IMR-90 (cell line): ENCODE measurements around the gene ASTN2. TPM values are rescaled to one million over a fixed set of nuclear protein-coding genes. Genes with fewer than 3 reads are reported as not detected.

Experiments
- ATAC-seq: fragments of 200-7000 bp; cut with Tn5 transposase; 2 replicates; pipeline ENCODE4 v1.9.1; 2020; ENCODE audit warnings: low read depth, mild to moderate bottlenecking, moderate library complexity
- BruUV-seq: library from RNA; stranded (reverse); fragments of 400-500 nt; replicated peaks from 2 replicates; lab custom pipeline; 2021; lab: Mats Ljungman, UMichigan
- CTCF ChIA-PET: fragments of 300-600 bp; formaldehyde crosslinking; extraction: SDS; loops from one replicate; lab custom pipeline; 2021; ENCODE audit warnings: antibody characterized with exemption; lab: Yijun Ruan, JAX
- POLR2A ChIA-PET: fragments of 300-600 bp; sonication (Branson Sonifier 250); formaldehyde crosslinking; loops from one replicate; lab custom pipeline; 2022; ENCODE audit warnings: antibody characterized with exemption; ENCODE audit not compliant: unreplicated experiment; lab: Charles Lee
- DNase-seq: peaks from one replicate; pipeline ENCODE4 v3.0.0; 2013
- H2AFZ ChIP-seq: replicated peaks from 2 replicates; pipeline ENCODE3; 2013; ENCODE audit warnings: low read length, mild to moderate bottlenecking; ENCODE audit not compliant: poor library complexity
- H2AK5ac ChIP-seq: 2 replicates; pipeline ENCODE4 v1.6.1; 2013; ENCODE audit warnings: low read depth, low read length, inconsistent platforms
- H2AK9ac ChIP-seq: replicated peaks from 2 replicates; pipeline ENCODE3; 2013; ENCODE audit warnings: mild to moderate bottlenecking, low read depth, low read length, moderate library complexity; ENCODE audit not compliant: poor library complexity
- H2BK120ac ChIP-seq: 2 replicates; pipeline ENCODE4 v1.6.1; 2013; ENCODE audit warnings: low read depth, low read length, inconsistent platforms
- H2BK15ac ChIP-seq: 3 replicates; pipeline ENCODE4 v1.6.1; 2013; ENCODE audit warnings: low read depth, low read length, inconsistent platforms
- H2BK20ac ChIP-seq: 2 replicates; pipeline ENCODE4 v1.6.1; 2013; ENCODE audit warnings: low read depth, mild to moderate bottlenecking, inconsistent platforms, low read length, moderate library complexity
- H2BK5ac ChIP-seq: 2 replicates; pipeline ENCODE4 v1.6.1; 2013; ENCODE audit warnings: mild to moderate bottlenecking, low read depth, low read length, inconsistent platforms; ENCODE audit not compliant: poor library complexity, severe bottlenecking
- H3K14ac ChIP-seq: replicated peaks from 2 replicates; pipeline ENCODE4 v1.6.1; 2013; ENCODE audit warnings: low read depth, low read length, inconsistent platforms
- H3K18ac ChIP-seq: 2 replicates; pipeline ENCODE4 v1.6.1; 2013; ENCODE audit warnings: low read depth, low read length, control low read depth
- H3K23ac ChIP-seq: 2 replicates; pipeline ENCODE4 v1.6.1; 2013; ENCODE audit warnings: low read depth, low read length, inconsistent platforms
- H3K27ac ChIP-seq: 2 replicates; pipeline ENCODE4 v1.5.1; 2013; ENCODE audit warnings: mild to moderate bottlenecking, control low read depth, low read length; ENCODE audit not compliant: insufficient read depth
- H3K27me3 ChIP-seq: 2 replicates; pipeline ENCODE4 v1.6.1; 2013; ENCODE audit warnings: low read length; ENCODE audit not compliant: control insufficient read depth, insufficient read depth
- H3K36me3 ChIP-seq: 2 replicates; pipeline ENCODE4 v1.6.1; 2013; ENCODE audit warnings: low read length, mixed read lengths; ENCODE audit not compliant: control insufficient read depth, insufficient read depth
- H3K4ac ChIP-seq: 2 replicates; pipeline ENCODE4 v1.6.1; 2013; ENCODE audit warnings: low read depth, low read length, inconsistent platforms
- H3K4me1 ChIP-seq: 2 replicates; pipeline ENCODE4 v1.6.1; 2013; ENCODE audit warnings: low read length, mixed read lengths; ENCODE audit not compliant: control insufficient read depth, insufficient read depth
- H3K4me2 ChIP-seq: 2 replicates; pipeline ENCODE4 v1.6.1; 2013; ENCODE audit warnings: low read depth, mild to moderate bottlenecking, control low read depth, low read length, moderate library complexity
- H3K4me3 ChIP-seq: 2 replicates; pipeline ENCODE4 v1.5.1; 2013; ENCODE audit warnings: low read depth, mild to moderate bottlenecking, control low read depth, low read length, moderate library complexity; ENCODE audit not compliant: insufficient read depth
- H3K56ac ChIP-seq: 2 replicates; pipeline ENCODE4 v1.6.1; 2013; ENCODE audit warnings: low read length, inconsistent platforms; ENCODE audit not compliant: insufficient read depth; ENCODE audit errors: extremely low read depth
- H3K79me1 ChIP-seq, 2 experiments: 2 replicates each; pipeline ENCODE4 v1.6.1; 2013; ENCODE audit warnings: low read length in 2 of 2, inconsistent platforms in 1 of 2, low read depth in 1 of 2
- H3K9ac ChIP-seq: 2 replicates; pipeline ENCODE4 v1.6.1; 2013; ENCODE audit warnings: low read depth, low read length, control low read depth
- H3K9me1 ChIP-seq: 2 replicates; pipeline ENCODE4 v1.6.1; 2013; ENCODE audit warnings: low read length, inconsistent platforms; ENCODE audit not compliant: insufficient read depth
- H3K9me3 ChIP-seq: 2 replicates; pipeline ENCODE4 v1.6.1; 2013; ENCODE audit warnings: low read length; ENCODE audit not compliant: control insufficient read depth, insufficient read depth
- H4K20me1 ChIP-seq: 2 replicates; pipeline ENCODE4 v1.6.1; 2013; ENCODE audit warnings: low read length, inconsistent platforms; ENCODE audit not compliant: insufficient read depth
- H4K5ac ChIP-seq: 2 replicates; pipeline ENCODE4 v1.6.1; 2013; ENCODE audit warnings: mild to moderate bottlenecking, low read depth, low read length, control low read depth
- H4K8ac ChIP-seq, 2 experiments: 2 replicates each; pipeline ENCODE4 v1.6.1; 2013; ENCODE audit warnings: low read depth in 2 of 2, low read length in 2 of 2, control low read depth in 1 of 2, inconsistent platforms in 1 of 2
- H4K91ac ChIP-seq: 2 replicates; pipeline ENCODE4 v1.6.1; 2013; ENCODE audit warnings: low read depth, low read length, inconsistent platforms; ENCODE audit not compliant: insufficient read depth
- BHLHE40 ChIP-seq: fragments of 150-350 bp; IDR thresholded peaks from 2 replicates; pipeline ENCODE4 v1.6.1; 2016; ENCODE audit warnings: mild to moderate bottlenecking, low read depth, low read length
- CEBPB ChIP-seq: IDR thresholded peaks from 2 replicates; pipeline ENCODE4 v1.6.1; 2012; ENCODE audit warnings: low read depth, low read length, improper control_type of control experiment
- CHD1 ChIP-seq: IDR thresholded peaks from 2 replicates; pipeline ENCODE4 v1.6.1; 2012; ENCODE audit warnings: low read depth, low read length, improper control_type of control experiment
- FOS ChIP-seq: fragments of 150-350 bp; IDR thresholded peaks from 2 replicates; pipeline ENCODE4 v1.6.1; 2016; ENCODE audit warnings: low read depth, low read length
- MAFK ChIP-seq: IDR thresholded peaks from 2 replicates; pipeline ENCODE4 v1.6.1; 2012; ENCODE audit warnings: low read depth, low read length, improper control_type of control experiment
- MAZ ChIP-seq: IDR thresholded peaks from 2 replicates; pipeline ENCODE4 v1.6.1; 2012; ENCODE audit warnings: low read depth, mild to moderate bottlenecking, low read length, improper control_type of control experiment, moderate library complexity, borderline replicate concordance
- MXI1 ChIP-seq: IDR thresholded peaks from 2 replicates; pipeline ENCODE4 v1.6.1; 2012; ENCODE audit warnings: low read depth, mild to moderate bottlenecking, low read length, moderate library complexity, borderline replicate concordance
- NFE2L2 ChIP-seq: fragments of 150-350 bp; IDR thresholded peaks from 2 replicates; pipeline ENCODE4 v1.6.1; 2016; ENCODE audit warnings: low read depth, mild to moderate bottlenecking, low read length
- POLR2A ChIP-seq: IDR thresholded peaks from 2 replicates; pipeline ENCODE4 v1.6.1; 2012; ENCODE audit warnings: mild to moderate bottlenecking, low read depth, low read length
- RAD21 ChIP-seq: IDR thresholded peaks from 2 replicates; pipeline ENCODE4 v1.6.1; 2012; ENCODE audit warnings: low read length, improper control_type of control experiment
- RCOR1 ChIP-seq: IDR thresholded peaks from 2 replicates; pipeline ENCODE4 v1.6.1; 2012; ENCODE audit warnings: mild to moderate bottlenecking, low read length, improper control_type of control experiment; ENCODE audit not compliant: insufficient replicate concordance
- RFX5 ChIP-seq: IDR thresholded peaks from 2 replicates; pipeline ENCODE4 v1.8.0; 2012; ENCODE audit warnings: low read depth, mild to moderate bottlenecking, low read length, moderate library complexity
- SMC3 ChIP-seq: fragments of 150-350 bp; IDR thresholded peaks from 2 replicates; pipeline ENCODE4 v1.6.1; 2016; ENCODE audit warnings: low read depth, mild to moderate bottlenecking, antibody characterized with exemption, low read length, moderate library complexity
- WGBS, 2 experiments: methylation state at CpG; one replicate each; pipeline versions ENCODE4 v1.1.5 to v1.1.7; 2013; ENCODE audit warnings: missing lambda C conversion rate in 2 of 2; ENCODE audit not compliant: insufficient read length in 1 of 2; ENCODE audit errors: extremely low coverage in 2 of 2; 5-methylcytosine and 5-hydroxymethylcytosine counted together
- dilution Hi-C: fragments of 300-500 bp; cut with HindIII; formaldehyde crosslinking; loops from one replicate; pipeline ENCODE4 v1.14.3; 2018; ENCODE audit warnings: low sequenced_read_pairs; ENCODE audit not compliant: unreplicated experiment
- in situ Hi-C: fragments of 300-500 bp; cut with MboI; formaldehyde crosslinking; loops from 3 replicates; pipeline ENCODE4 v1.14.3; 2019; ENCODE audit warnings: low sequenced_read_pairs, inconsistent platforms, mixed read lengths
- intact Hi-C: fragments of 100-400 bp; cut with micrococcal nuclease; formaldehyde crosslinking; loops from 2 replicates; pipeline ENCODE4 v1.10.0; 2022
- polyA plus RNA-seq, 3 experiments: library from polyadenylated mRNA; depleted of rRNA; stranded (reverse); fragments of >200 nt; gene quantifications; 2 replicates each; pipeline ENCODE4 v1.2.3, GENCODE V29; 2012; ENCODE audit warnings: low replicate concordance in 1 of 3
- total RNA-seq: library from RNA; depleted of rRNA; stranded (reverse); fragments of >200 nt; gene quantifications from 2 replicates; pipeline ENCODE4 v1.2.3, GENCODE V29; 2012
- TF ChIP-seq, protein P1 (sequence below): fragments of 150-350 bp; IDR thresholded peaks from 2 replicates; pipeline ENCODE4 v1.6.1; 2016; ENCODE audit warnings: low read depth, mild to moderate bottlenecking, low read length, moderate library complexity, borderline replicate concordance
- TF ChIP-seq, protein P2 (sequence below): fragments of 150-350 bp; IDR thresholded peaks from 2 replicates; pipeline ENCODE4 v1.6.1; 2017; ENCODE audit warnings: mild to moderate bottlenecking, antibody characterized with exemption, low read length, low read depth

ASTN2 gene
- total and polyA plus RNA-seq, 2 of the 4 experiments (the other 2 are of a cell fraction): 3.8 to 6.8 TPM

DNA sequence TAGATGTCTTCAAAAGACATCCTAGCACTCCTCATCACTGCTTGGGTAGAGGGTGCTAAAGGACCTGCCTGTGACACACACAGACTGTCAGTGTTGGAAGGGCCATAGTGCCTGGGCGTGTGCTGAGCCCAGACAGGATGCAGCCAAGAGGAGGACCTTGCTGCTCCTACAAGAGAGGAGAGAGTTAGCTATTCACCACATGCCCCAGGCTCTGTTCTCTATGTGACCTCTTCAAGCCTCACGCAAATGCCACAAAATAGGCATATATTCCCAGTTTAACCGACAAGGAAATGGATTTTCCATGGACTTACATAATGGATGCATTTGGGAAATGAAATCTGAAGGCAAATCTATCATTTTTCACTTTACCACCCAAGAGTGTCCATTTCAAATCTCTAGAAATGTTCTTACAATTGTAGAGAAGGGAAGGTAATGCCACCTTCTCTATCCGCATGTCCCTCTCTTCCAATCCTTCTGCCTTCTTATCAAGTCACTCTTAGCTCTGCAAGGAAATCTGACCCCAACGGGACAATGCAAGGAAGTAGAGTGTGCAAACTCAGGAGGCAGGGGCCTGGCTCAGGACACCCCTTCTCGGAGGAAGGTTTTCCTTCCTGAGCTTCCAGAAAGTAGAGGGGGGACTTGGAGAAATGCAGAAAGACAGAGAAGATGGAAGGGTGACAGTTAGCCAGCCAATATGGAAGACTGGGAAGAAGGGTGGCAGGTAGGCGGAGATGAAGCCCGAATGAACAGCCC is 678.3 kb downstream of the ASTN2 start (continued):
- TF ChIP-seq RCOR1: no peak

DNA sequence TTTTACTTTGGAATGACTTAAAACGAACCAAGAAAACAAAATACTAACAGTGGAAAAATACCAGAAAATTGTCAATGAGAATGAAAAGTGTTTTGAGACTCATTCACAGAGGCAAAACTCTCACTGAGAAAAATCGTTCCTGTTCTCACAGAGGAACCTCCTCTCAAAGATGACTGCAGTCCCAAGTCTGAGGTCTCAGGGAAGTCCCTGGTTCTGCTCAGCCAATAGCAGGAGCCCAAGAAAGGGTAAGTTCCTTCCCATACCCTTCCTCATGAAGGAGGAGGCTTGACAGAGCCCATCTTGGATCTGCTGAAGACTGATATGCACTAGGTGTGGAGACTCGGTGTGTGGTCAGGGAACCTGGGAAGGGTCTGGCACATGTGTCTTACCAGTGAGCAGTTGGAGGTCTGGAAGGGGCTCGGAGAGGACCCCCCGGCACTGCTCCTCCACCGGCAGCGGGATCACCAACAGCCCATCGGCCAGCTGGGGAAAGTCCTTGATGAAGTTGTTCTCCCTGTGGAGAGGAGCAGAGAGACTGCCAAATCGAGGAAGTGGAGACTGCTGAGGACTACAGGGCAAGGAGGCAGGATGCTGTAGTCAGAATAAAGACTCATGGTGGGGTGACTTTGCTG is 681.7 kb downstream of the ASTN2 start:
- H4K5ac ChIP-seq: no peak overlapping the region
- ChIA-PET POLR2A (no interaction called here), CTCF (no interaction called here)
- no peaks in the 10 kb centered on the region for H3K4me1 ChIP-seq
- intact Hi-C loops: loop anchor here (10.0 kb wide), 1 partner anchor 912 kb away; no protein-coding TSS in a partner anchor
- H3K14ac ChIP-seq: no peak overlapping the region
- H3K23ac ChIP-seq: no peak overlapping the region
- H3K56ac ChIP-seq: no peak overlapping the region
- H3K18ac ChIP-seq: no peak overlapping the region
- H4K20me1 ChIP-seq: no peaks in the 10 kb centered on the region
- DNase-seq (no peak), ATAC-seq (no peak)
- no peak overlapping the region for H2BK120ac ChIP-seq
- no peak overlapping the region for H3K27ac ChIP-seq
- no peak overlapping the region for H4K91ac ChIP-seq
- no peak overlapping the region for H2AK9ac ChIP-seq
- H2AK5ac ChIP-seq: no peak overlapping the region
- in situ Hi-C loops: no loop called here
- H3K4ac ChIP-seq: no peak overlapping the region
- H2BK15ac ChIP-seq: no peak overlapping the region
- 78% methylated on average over 6 of the region's 9 CpGs; no CpG with 5 or more reads in 1 of the 2 experiments for WGBS, 2 experiments
- dilution Hi-C loops: no loop called here
- H3K9me3 ChIP-seq: no peaks in the 10 kb centered on the region
- H3K9ac ChIP-seq: no peak overlapping the region
- no peak overlapping the region for H2BK20ac ChIP-seq
- H3K36me3 ChIP-seq: no peaks in the 10 kb centered on the region
- H3K4me3 ChIP-seq: no peak overlapping the region
- no peak overlapping the region for H2AFZ ChIP-seq
- no peaks in the 10 kb centered on the region for H3K79me1 ChIP-seq
- no TSS peak for BruUV-seq
- no peak overlapping the region for H3K4me2 ChIP-seq
- no peaks in the 10 kb centered on the region for H3K9me1 ChIP-seq
- H2BK5ac ChIP-seq: no peak overlapping the region
- H3K27me3 ChIP-seq: peaks cover 10% of the 10 kb centered on the region
- H4K8ac ChIP-seq: no peak overlapping the region
- no peak for TF ChIP-seq POLR2A
- TF ChIP-seq RCOR1: no peak
- no peak for TF ChIP-seq CEBPB
- no peak for TF ChIP-seq CHD1
- TF ChIP-seq, protein P1, sequence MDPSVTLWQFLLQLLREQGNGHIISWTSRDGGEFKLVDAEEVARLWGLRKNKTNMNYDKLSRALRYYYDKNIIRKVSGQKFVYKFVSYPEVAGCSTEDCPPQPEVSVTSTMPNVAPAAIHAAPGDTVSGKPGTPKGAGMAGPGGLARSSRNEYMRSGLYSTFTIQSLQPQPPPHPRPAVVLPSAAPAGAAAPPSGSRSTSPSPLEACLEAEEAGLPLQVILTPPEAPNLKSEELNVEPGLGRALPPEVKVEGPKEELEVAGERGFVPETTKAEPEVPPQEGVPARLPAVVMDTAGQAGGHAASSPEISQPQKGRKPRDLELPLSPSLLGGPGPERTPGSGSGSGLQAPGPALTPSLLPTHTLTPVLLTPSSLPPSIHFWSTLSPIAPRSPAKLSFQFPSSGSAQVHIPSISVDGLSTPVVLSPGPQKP: no peak
- TF ChIP-seq RFX5: no peak
- no peak for TF ChIP-seq FOS
- no peak for TF ChIP-seq NFE2L2
- TF ChIP-seq RAD21: no peak
- TF ChIP-seq, protein P2, sequence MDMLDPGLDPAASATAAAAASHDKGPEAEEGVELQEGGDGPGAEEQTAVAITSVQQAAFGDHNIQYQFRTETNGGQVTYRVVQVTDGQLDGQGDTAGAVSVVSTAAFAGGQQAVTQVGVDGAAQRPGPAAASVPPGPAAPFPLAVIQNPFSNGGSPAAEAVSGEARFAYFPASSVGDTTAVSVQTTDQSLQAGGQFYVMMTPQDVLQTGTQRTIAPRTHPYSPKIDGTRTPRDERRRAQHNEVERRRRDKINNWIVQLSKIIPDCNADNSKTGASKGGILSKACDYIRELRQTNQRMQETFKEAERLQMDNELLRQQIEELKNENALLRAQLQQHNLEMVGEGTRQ: no peak
- no peak for TF ChIP-seq BHLHE40
- no peak for TF ChIP-seq MXI1
- no peak for TF ChIP-seq MAZ
- TF ChIP-seq SMC3: no peak
- TF ChIP-seq MAFK: no peak
